GM12878 (cell line): ENCODE results near the gene KCNJ12. TPM values are rescaled to one million over a fixed set of nuclear protein-coding genes. Genes with fewer than 3 reads are reported as not detected.
"Not testable (repeated sequence)": the region's sequence is repeated elsewhere in the genome, so short reads cannot be mapped to it uniquely, and the experiment has no call there.

Source experiments
- ATAC-seq: fragments of 200-7000 bp; cut with Tn5 transposase; 3 replicates; pipeline ENCODE4 v1.9.1; 2020; ENCODE audit warnings: mild to moderate bottlenecking, moderate library complexity
- BruUV-seq: library from RNA; stranded (reverse); fragments of 400-500 nt; replicated peaks from 2 replicates; lab custom pipeline; 2021; lab: Mats Ljungman, UMichigan
- CTCF ChIA-PET: fragments of 300-600 bp; sonication (Branson Sonifier 250); formaldehyde crosslinking; extraction: SDS; loops from one replicate; lab custom pipeline; 2021; ENCODE audit warnings: inconsistent platforms; lab: Yijun Ruan, JAX
- POLR2A ChIA-PET: fragments of 350-600 bp; formaldehyde crosslinking; extraction: SDS; loops from one replicate; lab custom pipeline; 2021; ENCODE audit warnings: inconsistent platforms; lab: Charles Lee
- RAD21 ChIA-PET: fragments of 300-600 bp; sonication (Branson Sonifier 250); formaldehyde crosslinking; loops from one replicate; lab custom pipeline; 2023; ENCODE audit warnings: antibody characterized with exemption; ENCODE audit not compliant: unreplicated experiment; lab: Charles Lee
- SMC1A ChIA-PET: fragments of 300-600 bp; sonication (Branson Sonifier 250); formaldehyde crosslinking; loops from one replicate; lab custom pipeline; 2023; ENCODE audit not compliant: unreplicated experiment, uncharacterized antibody; lab: Charles Lee
- DNase-seq: peaks from one replicate; pipeline ENCODE4 v3.0.0-alpha.2; 2011; ENCODE audit warnings: low read depth, low spot score
- FAIRE-seq: peaks from 3 replicates; lab custom pipeline; 2011; peaks lifted over from hg19 to GRCh38; lab: Jason Lieb, UNC
- H2AFZ ChIP-seq: 2 replicates; pipeline ENCODE4 v1.6.0; 2011; ENCODE audit warnings: low read depth, low read length, control low read depth; ENCODE audit not compliant: control insufficient read depth
- H3K27ac ChIP-seq: 2 replicates; pipeline ENCODE4 v1.5.1; 2011; ENCODE audit warnings: control low read depth; ENCODE audit not compliant: control insufficient read depth, insufficient read depth
- H3K27me3 ChIP-seq, 2 experiments: replicated peaks in 1 of 2; 2 replicates each; pipeline versions ENCODE4 v1.6.0 to v1.6.1; 2011; ENCODE audit warnings: low read length in 1 of 2; ENCODE audit not compliant: control insufficient read depth in 2 of 2, insufficient read depth in 2 of 2
- H3K36me3 ChIP-seq, 2 experiments: 2 replicates each; pipeline ENCODE4 v1.5.1; 2011; ENCODE audit warnings: low read length in 1 of 2; ENCODE audit not compliant: control insufficient read depth in 2 of 2, insufficient read depth in 2 of 2
- H3K4me1 ChIP-seq: 2 replicates; pipeline ENCODE4 v1.6.1; 2011; ENCODE audit warnings: mild to moderate bottlenecking, low read length, moderate library complexity, mixed read lengths; ENCODE audit not compliant: control insufficient read depth, insufficient read depth
- H3K4me2 ChIP-seq: 2 replicates; pipeline ENCODE4 v1.6.0; 2011; ENCODE audit warnings: control low read depth; ENCODE audit not compliant: control insufficient read depth, insufficient read depth
- H3K4me3 ChIP-seq: fragments of 200-600 bp; sonication (generic); 2 replicates; pipeline ENCODE4 v1.5.1; 2016
- H3K79me2 ChIP-seq: 2 replicates; pipeline ENCODE4 v1.6.0; 2011; ENCODE audit warnings: low read length; ENCODE audit not compliant: control insufficient read depth, insufficient read depth
- H3K9ac ChIP-seq: 2 replicates; pipeline ENCODE4 v1.8.0; 2011; ENCODE audit warnings: low read length, control low read depth, mixed read lengths; ENCODE audit not compliant: control insufficient read depth, insufficient read depth
- H3K9me3 ChIP-seq: replicated peaks from 3 replicates; pipeline ENCODE4 v1.5.1; 2011; ENCODE audit warnings: mild to moderate bottlenecking, low read length; ENCODE audit not compliant: control insufficient read depth, insufficient read depth
- H4K20me1 ChIP-seq: 2 replicates; pipeline ENCODE4 v1.6.0; 2011; ENCODE audit not compliant: control insufficient read depth, insufficient read depth
- RUNX3 ChIP-seq: IDR thresholded peaks from 2 replicates; pipeline ENCODE4 v1.6.1; 2012; ENCODE audit warnings: low read length, inconsistent platforms
- SPI1 ChIP-seq: IDR thresholded peaks from 2 replicates; pipeline ENCODE4 v1.6.1; 2011; ENCODE audit warnings: low read depth, mild to moderate bottlenecking, low read length, moderate library complexity, borderline replicate concordance; ENCODE audit not compliant: insufficient read depth
- WGBS: methylation state at CpG from one replicate; pipeline ENCODE4 v1.1.6; 2016; ENCODE audit warnings: low lambda C conversion rate; ENCODE audit not compliant: insufficient replicate concordance, insufficient coverage; ENCODE audit errors: missing lambda C conversion rate; 5-methylcytosine and 5-hydroxymethylcytosine counted together
- in situ Hi-C: fragments of 300-500 bp; cut with MboI; formaldehyde crosslinking; loops from 9 replicates; pipeline ENCODE4 v1.14.3; 2018; ENCODE audit warnings: mixed read lengths
- intact Hi-C: fragments of 100-400 bp; cut with micrococcal nuclease; formaldehyde crosslinking; loops from one replicate; pipeline ENCODE4 v1.14.2; 2022; ENCODE audit not compliant: unreplicated experiment
- polyA plus RNA-seq, 11 experiments: library from polyadenylated mRNA; depleted of rRNA in 4 of 11; unstranded in 6 of 11; stranded (reverse) in 5 of 11; fragments of >200 nt; fragmentation: Nextera tagmentation in 4 of 11; fragmentation: Illumina TruSeq in 1 of 11; extraction: Ambion mirVana in 4 of 11; extraction: Trizol in 1 of 11; gene quantifications; 1 replicate in 1 of 11; 2 replicates in 10 of 11; pipeline versions ENCODE4 v1.2.1 to v1.2.3, GENCODE V29; 2011 to 2016; ENCODE audit warnings: inconsistent platforms in 2 of 11, missing spikeins in 2 of 11, low read depth in 1 of 11
- total RNA-seq, 4 experiments: library from RNA; depleted of rRNA in 3 of 4; stranded (reverse); fragments of >200 nt in 3 of 4; fragmentation: Illumina TruSeq in 1 of 4; extraction: Trizol in 1 of 4; gene quantifications; 2 replicates each; pipeline versions ENCODE4 v1.2.1 to v1.2.3, GENCODE V29; 2013 to 2021

KCNJ12 gene
- total and polyA plus RNA-seq, 10 of the 15 experiments (the other 5 are each of a cell fraction or from before 2014, with no cell fraction given) = 0.04 to 0.21 (median 0.09) TPM; not detected in 3

- BruUV-seq, RAD21 ChIA-PET, FAIRE-seq, H3K4me2 ChIP-seq, H2AFZ ChIP-seq, H3K36me3 ChIP-seq, H3K4me1 ChIP-seq, ATAC-seq, H3K27ac ChIP-seq, H4K20me1 ChIP-seq, CTCF ChIA-PET, H3K27me3 ChIP-seq, DNase-seq, intact Hi-C loops, H3K4me3 ChIP-seq, H3K9me3 ChIP-seq, H3K9ac ChIP-seq, SMC1A ChIA-PET, POLR2A ChIA-PET, in situ Hi-C loops, H3K79me2 ChIP-seq: not testable (repeated sequence)
- 46% methylated on average over 1 of the region's 1 CpG for WGBS
Observed at GRCh38 chr17:21407752-21408151, 31.6 kb downstream of the KCNJ12 start.

GRCh38 chr17:21408224-21408623, 32.1 kb downstream of the KCNJ12 start:
- H3K79me2 ChIP-seq, H3K27me3 ChIP-seq, in situ Hi-C loops, H3K36me3 ChIP-seq, FAIRE-seq, H3K9me3 ChIP-seq, H2AFZ ChIP-seq, CTCF ChIA-PET, H3K9ac ChIP-seq, BruUV-seq, RAD21 ChIA-PET, H3K4me3 ChIP-seq, H3K4me1 ChIP-seq, SMC1A ChIA-PET, ATAC-seq, intact Hi-C loops, DNase-seq, H4K20me1 ChIP-seq, POLR2A ChIA-PET, H3K27ac ChIP-seq, H3K4me2 ChIP-seq: not testable (repeated sequence)
- WGBS = 21% methylated on average over 3 of the region's 3 CpGs
- TF ChIP-seq RUNX3 (0 out of 2 replicates have a peak, but pooled peaks have one; percentile 11), SPI1 (0 out of 2 replicates have a peak, but pooled peaks have one; percentile 13)

GRCh38 chr17:21408766-21409300, 32.7 kb downstream of the KCNJ12 start:
- H3K9ac ChIP-seq, H3K79me2 ChIP-seq, H4K20me1 ChIP-seq, CTCF ChIA-PET, intact Hi-C loops, DNase-seq, H2AFZ ChIP-seq, H3K4me3 ChIP-seq, H3K36me3 ChIP-seq, H3K9me3 ChIP-seq, BruUV-seq, ATAC-seq, H3K27ac ChIP-seq, H3K4me1 ChIP-seq, POLR2A ChIA-PET, H3K27me3 ChIP-seq, FAIRE-seq, SMC1A ChIA-PET, in situ Hi-C loops, RAD21 ChIA-PET, H3K4me2 ChIP-seq: not testable (repeated sequence)
- 15% methylated on average over 7 of the region's 7 CpGs for WGBS

- H3K9me3 ChIP-seq, H3K4me1 ChIP-seq, in situ Hi-C loops, ATAC-seq, H3K4me3 ChIP-seq, DNase-seq, H2AFZ ChIP-seq, BruUV-seq, H3K36me3 ChIP-seq, RAD21 ChIA-PET, SMC1A ChIA-PET, intact Hi-C loops, H3K79me2 ChIP-seq, H3K9ac ChIP-seq, CTCF ChIA-PET, POLR2A ChIA-PET, H4K20me1 ChIP-seq, H3K27ac ChIP-seq, FAIRE-seq, H3K27me3 ChIP-seq, H3K4me2 ChIP-seq: not testable (repeated sequence)
- WGBS = 55% methylated on average over 4 of the region's 4 CpGs
Observed at GRCh38 chr17:21409388-21409787, 33.2 kb downstream of the KCNJ12 start.
